Liver (tissue), 9 donors: ENCODE data around the gene RASIP1. TPM values are rescaled to one million over a fixed set of nuclear protein-coding genes. Genes with fewer than 3 reads are reported as not detected.

Source experiments
- DNase-seq: peaks from one replicate; pipeline ENCODE4 v3.0.0-alpha.2; 2017; ENCODE audit warnings: low spot score
- H3K27ac ChIP-seq, 2 donors: one replicate each; pipeline ENCODE4 v1.7.0; 2013; ENCODE audit warnings: inconsistent platforms in 2 of 2, low read length in 2 of 2, control low read depth in 1 of 2, low read depth in 1 of 2, mild to moderate bottlenecking in 1 of 2
- H3K27me3 ChIP-seq, 4 donors: one replicate each; pipeline versions ENCODE4 v1.6.1 to v1.7.0; 2013; ENCODE audit warnings: low read length in 3 of 4, inconsistent platforms in 1 of 4, mild to moderate bottlenecking in 1 of 4, moderate library complexity in 1 of 4; ENCODE audit not compliant: control insufficient read depth in 4 of 4, insufficient read depth in 4 of 4
- H3K36me3 ChIP-seq, 4 donors: one replicate each; pipeline versions ENCODE4 v1.6.1 to v1.7.0; 2013; ENCODE audit warnings: low read length in 3 of 4, mild to moderate bottlenecking in 3 of 4, low read depth in 1 of 4, moderate library complexity in 1 of 4; ENCODE audit not compliant: control insufficient read depth in 4 of 4, insufficient read depth in 3 of 4
- H3K4me1 ChIP-seq, 4 donors: one replicate each; pipeline versions ENCODE4 v1.6.1 to v1.7.0; 2013; ENCODE audit warnings: low read length in 3 of 4, mild to moderate bottlenecking in 3 of 4, moderate library complexity in 1 of 4; ENCODE audit not compliant: control insufficient read depth in 4 of 4, insufficient read depth in 4 of 4
- H3K4me3 ChIP-seq, 3 donors: one replicate each; pipeline versions ENCODE4 v1.6.1 to v1.7.0; 2013; ENCODE audit warnings: low read length in 3 of 3, control low read depth in 1 of 3, low read depth in 1 of 3, mild to moderate bottlenecking in 1 of 3
- H3K9ac ChIP-seq, 2 donors: one replicate each; pipeline ENCODE4 v1.7.0; 2013; ENCODE audit warnings: low read length in 2 of 2, mild to moderate bottlenecking in 2 of 2, moderate library complexity in 2 of 2, control low read depth in 1 of 2, low read depth in 1 of 2
- H3K9me3 ChIP-seq, 4 donors: one replicate each; pipeline versions ENCODE4 v1.6.1 to v1.7.0; 2013; ENCODE audit warnings: low read length in 3 of 4; ENCODE audit not compliant: control insufficient read depth in 4 of 4
- ATF3 ChIP-seq: IDR thresholded peaks from 2 replicates; pipeline ENCODE4 v1.6.1; 2016; ENCODE audit warnings: antibody characterized with exemption
- CTCF ChIP-seq: fragments of 150-350 bp; IDR thresholded peaks from 2 replicates; pipeline ENCODE4 v1.5.1; 2017; ENCODE audit warnings: improper control_type of control experiment, low read depth, low read length; ENCODE audit not compliant: missing input control
- EGR1 ChIP-seq, 2 donors: IDR thresholded peaks; 2 replicates each; pipeline ENCODE4 v1.6.1; 2016 to 2018; ENCODE audit warnings: antibody characterized with exemption in 2 of 2, low read depth in 2 of 2
- FOXA1 ChIP-seq: IDR thresholded peaks from 2 replicates; pipeline ENCODE4 v1.6.1; 2016; ENCODE audit warnings: antibody characterized with exemption
- FOXA2 ChIP-seq: IDR thresholded peaks from 2 replicates; pipeline ENCODE4 v1.6.1; 2016; ENCODE audit warnings: antibody characterized with exemption
- GABPA ChIP-seq, 2 donors: IDR thresholded peaks in 1 of 2; conservative IDR thresholded peaks in 1 of 2; 2 replicates each; pipeline ENCODE4 v1.6.1; 2016; ENCODE audit warnings: antibody characterized with exemption in 2 of 2, mild to moderate bottlenecking in 1 of 2, moderate library complexity in 1 of 2
- HNF4A ChIP-seq, 2 donors: conservative IDR thresholded peaks; 2 replicates each; pipeline ENCODE4 v1.6.1; 2016; ENCODE audit warnings: antibody characterized with exemption in 2 of 2, mild to moderate bottlenecking in 2 of 2
- HNF4G ChIP-seq: IDR thresholded peaks from 2 replicates; pipeline ENCODE4 v1.6.1; 2016; ENCODE audit warnings: antibody characterized with exemption
- JUND ChIP-seq, 2 donors: IDR thresholded peaks; 2 replicates each; pipeline ENCODE4 v1.6.1; 2016; ENCODE audit warnings: antibody characterized with exemption in 2 of 2
- MAX ChIP-seq: IDR thresholded peaks from 2 replicates; pipeline ENCODE4 v1.6.1; 2016; ENCODE audit warnings: antibody characterized with exemption
- NR2F2 ChIP-seq: IDR thresholded peaks from 2 replicates; pipeline ENCODE4 v1.6.1; 2016; ENCODE audit warnings: antibody characterized with exemption
- RAD21 ChIP-seq, 2 donors: IDR thresholded peaks; 2 replicates each; pipeline ENCODE4 v1.6.1; 2016; ENCODE audit warnings: antibody characterized with exemption in 2 of 2, mild to moderate bottlenecking in 2 of 2
- REST ChIP-seq: IDR thresholded peaks from 2 replicates; pipeline ENCODE4 v1.6.1; 2016; ENCODE audit warnings: antibody characterized with exemption, mild to moderate bottlenecking
- RXRA ChIP-seq, 2 donors: IDR thresholded peaks; 2 replicates each; pipeline ENCODE4 v1.6.1; 2017 to 2018; ENCODE audit warnings: antibody characterized with exemption in 2 of 2, mild to moderate bottlenecking in 1 of 2
- SP1 ChIP-seq: IDR thresholded peaks from 2 replicates; pipeline ENCODE4 v1.6.1; 2018; ENCODE audit warnings: antibody characterized with exemption, mild to moderate bottlenecking
- TAF1 ChIP-seq: conservative IDR thresholded peaks from 2 replicates; pipeline ENCODE4 v1.6.1; 2016; ENCODE audit warnings: antibody characterized with exemption, mild to moderate bottlenecking
- YY1 ChIP-seq: IDR thresholded peaks from 2 replicates; pipeline ENCODE4 v1.6.1; 2016; ENCODE audit warnings: antibody characterized with exemption, mild to moderate bottlenecking
- WGBS: extraction: QIAGEN DNeasy Blood & Tissue Kit; methylation state at CpG from one replicate; pipeline ENCODE4 v1.1.7; 2013; 5-methylcytosine and 5-hydroxymethylcytosine counted together
- polyA plus RNA-seq, 2 donors: library from polyadenylated mRNA; stranded (reverse) in 1 of 2; unstranded in 1 of 2; fragments of 200-250 nt in 1 of 2; fragments of >200 nt in 1 of 2; fragmentation: Nextera tagmentation in 1 of 2; extraction: Ambion mirVana in 1 of 2; gene quantifications; one replicate each; pipeline versions ENCODE4 v1.2.1 to v1.2.3, GENCODE V29; 2013 to 2015
- total RNA-seq, 2 donors: library from RNA; depleted of rRNA; stranded (reverse); fragments of >200 nt; gene quantifications; one replicate each; pipeline ENCODE4 v1.2.3, GENCODE V29; 2014
- TF ChIP-seq, protein P1 (sequence below): IDR thresholded peaks from 2 replicates; pipeline ENCODE4 v1.6.1; 2016; ENCODE audit warnings: antibody characterized with exemption
- donor health status: healthy.
- donor health status: healthy.
- donor health status: healthy.
- donor health status: healthy.
- donor health status: healthy.

RASIP1 gene
- total and polyA plus RNA-seq, 4 donors, result 1.8 to 5.4 (median 4.5) TPM

DNA sequence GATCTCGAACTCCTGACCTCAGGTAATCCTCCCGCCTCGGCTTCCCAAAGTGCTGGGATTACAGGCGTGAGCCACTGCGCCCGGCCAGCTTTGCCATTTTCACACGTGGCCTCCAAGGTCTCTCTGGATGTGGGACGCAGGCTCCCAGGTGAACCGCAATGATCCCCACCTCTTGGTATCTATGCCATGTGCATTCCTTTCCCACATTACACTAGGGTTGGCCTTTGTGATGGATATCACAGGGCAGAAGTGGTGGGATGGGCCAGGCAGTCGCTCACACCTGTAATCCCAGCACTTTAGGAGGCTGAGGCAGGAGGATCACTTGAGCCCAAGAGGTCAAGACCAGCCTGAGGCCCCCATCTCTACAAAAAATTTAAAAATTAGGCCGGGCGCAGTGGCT lies 37.3 kb upstream of the RASIP1 start:
- Histone ChIP-seq H3K27ac (no peak overlapping the region), H3K9me3 (no peaks in the 10 kb centered on the region), H3K27me3 (no peaks in the 10 kb centered on the region), H3K4me3 (no peak overlapping the region), H3K9ac (no peak overlapping the region), H3K4me1 (peaks cover 0 to 18% (median 6%) of the 10 kb centered on the region in 4 donors), H3K36me3 (no peaks in the 10 kb centered on the region)
- no peak for TF ChIP-seq EGR1 (IDR thresholded peaks at IDR 0.05; ENCODE audit: low read depth in 2 of 2)
- no peak for DNase-seq
- WGBS, result 93% methylated on average over 12 of the region's 12 CpGs

DNA sequence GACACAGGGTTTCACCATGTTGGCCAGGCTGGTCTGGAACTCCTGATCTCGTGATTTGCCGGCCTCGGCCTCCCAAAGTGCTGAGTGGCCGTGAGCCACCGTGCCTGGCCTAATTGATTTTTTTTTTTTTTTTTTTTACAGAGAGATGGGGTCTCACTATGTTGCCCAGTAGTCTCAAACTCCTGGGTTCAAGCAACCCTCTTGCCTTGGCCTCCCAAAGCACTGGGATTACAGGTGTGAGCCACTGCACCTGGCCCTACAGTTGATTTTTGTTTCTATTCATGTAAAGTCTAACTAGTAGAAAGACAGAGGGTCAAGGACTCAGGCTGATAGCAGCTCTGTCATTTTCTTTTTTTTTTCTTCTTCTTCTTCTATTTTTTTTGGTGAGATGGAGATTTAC lies 36.7 kb upstream of the RASIP1 start:
- 96% methylated on average over 5 of the region's 5 CpGs for WGBS
- TF ChIP-seq JUND (IDR thresholded peaks at IDR 0.05) (no peak), EGR1 (IDR thresholded peaks at IDR 0.05; ENCODE audit: low read depth in 2 of 2) (no peak), HNF4A (conservative IDR thresholded peaks at IDR 0.05) (no peak)
- H3K36me3 ChIP-seq, result no peaks in the 10 kb centered on the region
- H3K4me3 ChIP-seq, result no peak overlapping the region
- no peaks in the 10 kb centered on the region for H3K9me3 ChIP-seq
- no peak for DNase-seq
- peaks cover 0 to 15% (median 6%) of the 10 kb centered on the region in 4 donors for H3K4me1 ChIP-seq
- H3K27ac ChIP-seq, result no peak overlapping the region
- H3K9ac ChIP-seq, result no peak overlapping the region
- no peaks in the 10 kb centered on the region for H3K27me3 ChIP-seq

- no peak for DNase-seq
- Histone ChIP-seq H3K27me3 (no peaks in the 10 kb centered on the region), H3K9me3 (no peaks in the 10 kb centered on the region), H3K4me1 (peaks cover 5 to 32% (median 9%) of the 10 kb centered on the region in 4 donors), H3K9ac (peak overlapping the region in 1 of 2 donors; percentile 64), H3K27ac (peak overlapping the region; percentile 92 to 99), H3K36me3 (no peaks in the 10 kb centered on the region), H3K4me3 (no peak overlapping the region)
- WGBS, result 13% methylated on average over 13 of the region's 13 CpGs
- no peak for TF ChIP-seq CTCF
- TF ChIP-seq EGR1 (IDR thresholded peaks at IDR 0.05; ENCODE audit: low read depth in 2 of 2), result peak in 1 of 2 donors; percentile 83
- no peak for TF ChIP-seq ATF3
- no peak for TF ChIP-seq TAF1
- peak in 1 of 2 donors; percentile 22 for TF ChIP-seq GABPA (IDR thresholded peaks at IDR 0.05 in 1 of 2, conservative IDR thresholded peaks at IDR 0.05 in 1 of 2)
- TF ChIP-seq, protein P1, sequence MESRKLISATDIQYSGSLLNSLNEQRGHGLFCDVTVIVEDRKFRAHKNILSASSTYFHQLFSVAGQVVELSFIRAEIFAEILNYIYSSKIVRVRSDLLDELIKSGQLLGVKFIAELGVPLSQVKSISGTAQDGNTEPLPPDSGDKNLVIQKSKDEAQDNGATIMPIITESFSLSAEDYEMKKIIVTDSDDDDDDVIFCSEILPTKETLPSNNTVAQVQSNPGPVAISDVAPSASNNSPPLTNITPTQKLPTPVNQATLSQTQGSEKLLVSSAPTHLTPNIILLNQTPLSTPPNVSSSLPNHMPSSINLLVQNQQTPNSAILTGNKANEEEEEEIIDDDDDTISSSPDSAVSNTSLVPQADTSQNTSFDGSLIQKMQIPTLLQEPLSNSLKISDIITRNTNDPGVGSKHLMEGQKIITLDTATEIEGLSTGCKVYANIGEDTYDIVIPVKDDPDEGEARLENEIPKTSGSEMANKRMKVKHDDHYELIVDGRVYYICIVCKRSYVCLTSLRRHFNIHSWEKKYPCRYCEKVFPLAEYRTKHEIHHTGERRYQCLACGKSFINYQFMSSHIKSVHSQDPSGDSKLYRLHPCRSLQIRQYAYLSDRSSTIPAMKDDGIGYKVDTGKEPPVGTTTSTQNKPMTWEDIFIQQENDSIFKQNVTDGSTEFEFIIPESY, result peak; percentile 88
- peak; percentile 90 to 92 for TF ChIP-seq HNF4A (conservative IDR thresholded peaks at IDR 0.05)
- peak; percentile 79 for TF ChIP-seq YY1
- TF ChIP-seq HNF4G, result peak; percentile 68
- peak; percentile 61 for TF ChIP-seq REST
- TF ChIP-seq JUND (IDR thresholded peaks at IDR 0.05), result peak; percentile 61 to 95
- TF ChIP-seq MAX, result peak; percentile 95
- peak; percentile 95 to 97 for TF ChIP-seq RXRA (IDR thresholded peaks at IDR 0.05)
- TF ChIP-seq NR2F2, result peak; percentile 88
- peak; percentile 91 for TF ChIP-seq SP1
- peak; percentile 82 for TF ChIP-seq FOXA2
- TF ChIP-seq RAD21 (IDR thresholded peaks at IDR 0.05), result peak in 1 of 2 donors; percentile 36
- TF ChIP-seq FOXA1, result no peak
Observed at GRCh38 chr19:48772503-48772953, 32.1 kb upstream of the RASIP1 start.
